ENCODE measurements around the gene RBFA.

- no peak for TF ChIP-seq EZH2 (IDR thresholded peaks at IDR 0.05; ENCODE audit: borderline replicate concordance, low read length)
- no peak for TF ChIP-seq CTCF (conservative IDR thresholded peaks at IDR 0.05 in 1 of 2, IDR thresholded peaks at IDR 0.05 in 1 of 2; ENCODE audit: extremely low read depth in 1 of 2, insufficient read depth in 1 of 2, low read depth in 1 of 2, low read length in 2 of 2)
Measured at GRCh38 chr18:80056095-80056494, 21.9 kb downstream of the RBFA start.

All from mammary epithelial cell (primary cell).